ENCODE results near the gene NME7.
"Not testable (repeated sequence)": the region's sequence is repeated elsewhere in the genome, so short reads cannot be mapped to it uniquely, and the experiment has no call there.

The NME7 gene

DNA sequence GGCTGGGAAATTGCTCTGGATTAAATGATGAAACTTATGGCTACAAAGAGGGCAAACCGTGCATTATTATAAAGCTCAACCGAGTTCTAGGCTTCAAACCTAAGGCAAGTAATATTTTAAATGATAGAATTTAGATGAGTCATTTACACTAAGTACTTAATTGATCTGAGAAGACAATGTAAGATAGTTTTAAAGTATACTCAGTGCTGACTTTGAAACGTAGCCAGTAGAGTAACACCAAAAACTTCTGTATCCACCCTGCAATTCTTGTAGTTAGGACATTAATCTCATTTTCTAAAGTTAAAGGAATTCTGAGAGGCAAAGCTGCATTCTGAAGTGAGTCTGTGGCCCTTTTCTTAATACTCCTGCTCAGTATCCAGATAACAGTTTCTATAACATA lies 240.3 kb downstream of the NME7 start:
- DNase-seq = no peak

DNA sequence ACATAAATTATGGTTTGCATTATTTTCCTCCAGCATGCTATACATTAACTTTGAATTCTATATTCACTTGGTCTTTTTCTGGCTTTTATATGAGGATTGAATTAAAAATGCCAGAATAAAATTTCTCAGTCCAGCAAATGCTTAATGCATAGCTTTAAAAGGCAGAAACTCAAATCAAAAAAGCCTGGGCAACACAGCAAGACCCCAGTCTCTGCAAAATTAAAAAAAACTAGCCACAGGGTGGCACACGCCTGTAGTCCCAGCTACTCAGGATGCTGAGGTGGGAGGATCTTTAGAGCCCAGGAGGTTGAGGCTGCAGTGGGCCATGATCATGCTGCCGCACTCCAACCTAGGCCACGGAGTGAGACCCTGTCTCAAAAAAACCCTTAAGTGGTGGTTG lies 241.3 kb downstream of the NME7 start:
- DNase-seq = no peak

DNA sequence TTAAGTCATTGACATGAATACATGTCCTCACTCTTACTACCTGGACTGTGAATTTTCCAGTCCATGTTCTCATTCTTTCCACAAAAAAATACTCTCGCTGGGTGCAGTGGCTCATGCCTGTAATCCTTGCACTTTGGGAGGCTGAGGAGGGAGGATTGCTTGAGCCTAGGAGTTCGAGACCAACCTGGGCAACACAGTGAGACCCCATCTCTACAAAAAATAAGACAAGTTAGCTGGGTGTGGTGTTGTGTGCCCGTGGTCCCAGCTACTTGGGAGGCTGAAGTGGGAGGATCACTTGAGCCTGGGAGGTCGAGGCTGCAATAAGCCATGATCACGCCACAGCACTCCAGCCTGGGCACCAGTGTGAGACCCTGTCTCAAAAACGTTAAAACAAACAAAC lies 242.0 kb downstream of the NME7 start:
- DNase-seq = not testable (repeated sequence)

DNA sequence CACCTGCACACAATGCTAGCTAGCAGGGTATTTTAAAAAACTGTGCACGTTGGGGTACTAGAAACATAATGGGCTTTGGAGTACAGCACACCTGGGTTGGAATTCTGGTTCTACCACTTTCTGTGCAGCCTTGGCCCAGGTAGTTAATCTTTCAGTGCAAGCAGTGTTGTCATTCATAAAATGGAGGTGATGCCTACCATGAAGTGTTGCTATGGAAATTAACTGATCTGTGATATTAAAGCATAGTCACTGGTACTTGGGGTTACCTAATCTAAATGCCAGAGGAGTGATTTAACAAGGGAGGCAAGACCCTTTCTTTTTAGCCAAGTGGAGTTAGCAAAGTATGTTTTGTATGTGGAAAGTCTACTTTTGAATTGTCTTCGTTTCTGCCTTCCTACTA lies 243.1 kb downstream of the NME7 start:
- DNase-seq = no peak

DNA sequence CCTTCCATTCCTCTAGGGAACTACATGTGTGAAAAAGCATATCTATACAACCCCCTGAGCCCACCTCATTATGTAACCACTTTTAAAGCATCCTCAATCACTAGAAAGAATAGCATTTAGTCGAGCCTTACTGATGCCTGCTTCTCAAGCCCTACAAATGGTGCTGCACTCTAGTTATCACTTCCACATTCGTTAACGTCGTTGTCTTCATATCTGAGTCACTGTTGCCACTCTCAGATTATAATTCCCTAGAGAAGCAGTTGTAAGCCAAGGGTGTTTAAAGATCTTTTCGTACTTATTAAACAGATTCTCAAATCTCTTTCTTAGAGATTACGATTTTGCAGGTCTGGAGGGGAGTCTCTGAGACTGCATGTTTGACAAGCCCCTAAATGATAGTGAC lies 244.6 kb downstream of the NME7 start:
- DNase-seq = no peak

DNA sequence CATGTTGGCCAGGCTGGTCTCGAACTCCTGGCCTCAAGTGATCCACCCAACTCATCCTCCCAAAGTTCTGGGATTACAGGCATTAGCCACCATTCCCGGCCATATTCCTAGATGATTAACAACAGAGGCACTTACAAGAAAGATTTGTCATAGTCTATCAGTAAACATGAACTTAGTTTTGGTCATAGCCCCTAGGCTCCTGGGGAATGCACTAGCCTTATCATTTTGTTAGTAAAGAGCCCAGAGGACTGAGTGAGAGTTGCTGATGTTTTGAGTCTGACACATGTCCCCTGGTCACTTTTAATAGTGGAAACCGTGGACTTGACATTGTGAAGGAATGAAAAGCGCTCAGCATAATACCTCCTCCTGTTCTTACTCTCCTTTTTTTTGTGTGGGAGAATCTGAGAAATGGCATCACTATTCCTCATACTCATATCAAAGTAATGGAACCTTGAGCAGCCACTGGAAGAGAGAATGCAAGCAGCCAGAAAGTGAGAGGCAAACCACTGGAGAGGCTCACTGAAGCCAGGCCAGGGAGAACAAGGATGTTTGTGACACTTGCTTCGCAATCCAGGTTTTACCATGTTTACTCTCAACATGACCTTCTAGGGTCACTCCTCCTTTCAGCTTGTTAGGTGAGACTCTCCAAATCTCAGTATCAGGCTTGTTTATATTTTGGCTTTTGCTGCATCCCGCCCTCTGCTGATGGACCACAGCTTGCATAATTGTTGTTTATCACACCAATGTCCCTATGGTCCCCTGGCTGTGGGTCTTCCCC lies 246.3 kb downstream of the NME7 start:
- no peak for DNase-seq

DNA sequence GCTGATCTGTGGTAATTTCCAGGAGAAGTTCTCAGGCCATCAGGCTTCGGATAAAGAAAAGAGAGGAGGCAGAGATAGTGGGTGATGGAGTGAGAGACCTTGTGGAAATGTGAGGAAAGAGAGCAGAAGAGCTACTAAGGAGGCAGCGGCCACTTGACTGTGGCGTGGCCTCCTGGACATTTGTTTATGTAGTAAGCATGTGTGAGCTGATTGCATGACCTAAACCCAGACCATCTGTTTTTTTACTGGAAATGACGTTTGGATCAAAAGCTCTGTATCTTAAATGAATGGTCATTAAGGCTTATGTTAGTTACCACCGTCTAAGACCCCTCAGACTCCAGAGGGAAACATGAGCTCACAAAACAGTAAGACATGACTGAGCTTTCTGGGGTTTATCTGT lies 247.5 kb downstream of the NME7 start:
- no peak for DNase-seq

DNA sequence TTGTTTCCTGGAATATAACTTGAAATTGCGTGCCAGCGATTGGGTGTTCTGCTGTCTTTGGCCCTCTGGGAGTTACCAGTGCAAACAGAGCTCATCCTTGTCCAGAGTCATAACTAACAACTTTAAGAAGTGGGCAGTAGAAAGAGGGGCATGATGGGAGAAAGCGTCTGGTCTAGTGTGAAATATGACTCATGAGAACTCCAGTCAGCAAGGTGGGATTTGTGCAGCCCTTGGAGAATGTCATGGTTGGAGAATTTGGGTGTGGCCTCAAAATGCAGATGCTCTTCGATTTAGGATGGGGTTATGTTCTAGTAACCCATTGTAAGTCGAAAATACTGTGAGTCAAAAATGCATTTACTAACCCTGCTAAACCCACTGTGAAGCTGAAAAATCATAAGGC lies 248.2 kb downstream of the NME7 start:
- DNase-seq = no peak

DNA sequence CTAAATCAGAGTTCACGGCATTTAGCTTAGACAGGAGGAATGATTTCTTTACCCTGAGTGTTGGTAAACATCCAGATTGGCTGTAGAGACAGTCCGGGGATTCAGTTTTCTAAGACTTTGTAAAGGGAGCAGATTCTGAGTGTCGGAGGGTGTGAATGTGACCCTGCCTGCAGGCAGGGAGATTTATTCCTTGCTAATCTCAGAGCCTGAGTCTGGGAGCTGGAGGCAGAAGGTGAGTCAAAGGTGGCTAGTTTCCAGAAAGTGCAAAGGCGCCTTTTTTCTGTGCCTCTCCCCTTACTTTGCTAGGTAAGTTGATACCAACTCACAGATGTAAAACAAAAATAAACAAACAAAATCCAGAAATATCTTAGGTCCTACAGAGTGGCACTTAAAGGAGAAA lies 249.4 kb downstream of the NME7 start:
- no peak for DNase-seq

DNA sequence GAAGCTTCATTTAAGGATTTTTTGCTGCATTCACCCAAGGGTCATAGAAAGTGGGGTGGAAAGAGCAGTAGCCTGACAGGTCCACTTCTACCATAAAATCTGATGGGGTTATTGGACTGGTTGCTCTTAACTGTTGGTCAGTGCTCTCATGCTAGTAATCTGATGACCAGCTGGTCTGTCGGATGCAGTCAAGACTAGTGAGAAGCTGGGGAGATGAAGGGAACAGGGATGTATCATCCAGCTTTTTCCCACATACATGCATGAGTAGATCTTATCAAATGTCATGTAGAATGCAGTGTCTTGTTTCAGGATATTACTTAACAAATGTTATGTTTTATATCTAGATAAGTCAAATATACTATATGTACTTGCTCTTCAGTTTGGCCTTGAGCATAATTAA lies 250.0 kb downstream of the NME7 start:
- DNase-seq = no peak

DNA sequence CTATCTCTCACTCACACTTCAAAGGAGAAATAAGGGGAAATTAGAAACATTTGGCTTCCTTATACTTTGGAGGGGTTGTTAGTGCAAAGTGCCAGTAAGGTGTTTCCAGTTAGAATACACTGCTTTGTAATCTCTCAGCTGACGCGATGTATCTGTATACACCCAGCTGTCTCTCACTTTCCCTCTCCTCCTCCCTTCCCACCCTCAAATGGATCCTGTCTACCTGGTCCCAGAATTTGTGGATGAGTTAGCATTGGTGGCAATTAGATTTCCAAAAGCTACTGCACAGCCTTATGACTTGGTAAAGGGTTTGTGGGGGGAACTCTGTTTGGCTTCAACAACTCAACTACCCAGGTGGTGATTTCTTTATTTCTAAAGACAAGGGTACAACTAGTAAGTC lies 250.6 kb downstream of the NME7 start:
- DNase-seq = no peak

DNA sequence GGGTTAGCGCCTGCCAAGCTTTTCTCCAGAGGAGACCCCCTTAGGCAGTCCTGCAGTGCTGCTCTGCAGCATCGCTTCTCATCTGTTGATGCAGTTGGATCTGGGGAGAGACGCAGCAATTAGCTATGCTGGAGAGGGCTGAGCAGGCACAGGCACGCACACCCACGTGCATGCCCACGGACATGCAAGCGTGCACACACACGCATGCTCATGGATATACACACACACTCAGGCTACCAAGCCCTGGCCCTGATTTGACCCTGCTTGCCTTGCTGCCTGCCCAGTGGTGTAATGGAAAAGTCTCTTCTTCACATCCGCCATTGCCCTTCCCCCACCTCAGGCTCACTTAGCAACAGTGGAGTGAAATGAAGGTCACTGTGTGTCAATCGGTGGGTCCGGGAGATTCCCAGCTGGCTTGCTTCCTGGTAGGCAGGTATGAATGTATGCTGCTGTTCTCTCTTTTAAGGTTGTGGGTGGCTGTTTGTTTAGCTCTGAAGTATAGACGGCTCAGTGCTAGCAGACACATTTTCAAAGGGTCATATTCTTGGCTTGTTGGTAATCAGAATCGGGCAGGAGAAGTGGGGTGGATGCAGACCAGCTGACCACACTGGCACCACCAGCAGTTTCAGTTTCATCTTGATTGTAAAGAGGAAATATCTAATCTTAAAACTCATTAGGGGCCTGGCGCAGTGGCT lies 251.6 kb downstream of the NME7 start:
- DNase-seq = peak in 10 of 56 donors; percentile 14 to 64 (median 25)

DNA sequence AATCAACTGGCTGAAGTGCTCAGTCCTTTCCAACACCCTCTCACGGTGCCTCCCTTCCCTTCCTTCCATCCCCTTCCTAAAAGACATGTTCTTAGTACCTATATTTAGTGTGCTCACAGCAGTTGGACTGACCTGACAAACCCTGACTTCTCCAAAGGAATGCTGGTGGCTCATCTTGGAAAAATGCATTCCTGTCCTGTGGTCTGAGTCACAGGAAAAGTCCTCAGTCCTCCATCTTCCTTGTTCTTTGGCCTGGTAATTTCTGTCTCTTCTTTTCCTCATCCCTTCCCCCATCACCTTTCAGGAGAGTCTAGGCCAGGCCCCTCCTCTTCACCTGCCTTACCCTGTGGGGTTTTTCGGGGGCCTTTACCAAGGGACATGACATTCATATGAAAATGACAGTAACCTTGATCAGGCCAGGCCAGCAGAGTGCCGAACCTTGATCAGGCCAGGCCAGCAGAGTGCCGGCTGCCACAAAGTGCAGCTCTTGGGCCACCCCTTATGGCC lies 253.9 kb downstream of the NME7 start:
- DNase-seq = no peak

DNA sequence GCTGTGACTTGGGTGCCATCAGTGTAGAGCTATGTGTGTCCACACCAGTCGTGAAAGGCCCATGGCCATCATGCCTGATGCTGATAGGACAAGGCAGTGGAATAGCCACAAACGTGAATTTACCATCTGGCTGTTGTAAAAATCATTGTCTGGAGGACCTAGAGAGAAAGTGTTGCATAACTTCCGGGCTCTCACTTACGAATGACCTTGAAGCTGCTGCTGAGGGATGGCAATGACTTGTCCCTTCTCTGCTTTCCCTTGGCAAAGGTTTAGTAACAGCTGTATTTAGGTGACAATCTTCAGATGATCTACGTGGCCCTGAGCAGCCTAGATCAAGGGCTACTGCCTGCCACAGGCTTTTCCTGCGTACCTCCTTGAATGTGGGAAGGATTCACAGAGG lies 255.4 kb downstream of the NME7 start:
- DNase-seq = no peak

DNA sequence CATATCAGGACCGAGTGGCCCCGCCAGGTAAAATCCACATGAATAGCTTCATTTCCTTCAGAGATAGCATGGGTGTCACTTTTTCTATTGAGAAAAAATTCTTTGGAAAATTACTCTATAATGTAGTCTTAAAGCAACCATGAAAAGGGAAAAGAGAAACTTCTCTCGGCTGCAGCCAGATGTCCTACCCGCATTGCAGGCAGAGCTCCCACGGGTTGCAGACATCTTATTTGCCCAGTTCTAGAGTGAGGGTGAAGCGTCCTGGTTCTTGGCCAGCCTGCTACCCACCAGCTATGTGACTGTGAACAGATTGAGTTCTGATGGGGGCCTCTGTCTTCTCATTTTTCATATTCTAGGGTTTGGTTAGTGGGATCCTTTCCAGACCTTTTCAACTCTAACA lies 256.1 kb downstream of the NME7 start:
- DNase-seq = no peak

DNA sequence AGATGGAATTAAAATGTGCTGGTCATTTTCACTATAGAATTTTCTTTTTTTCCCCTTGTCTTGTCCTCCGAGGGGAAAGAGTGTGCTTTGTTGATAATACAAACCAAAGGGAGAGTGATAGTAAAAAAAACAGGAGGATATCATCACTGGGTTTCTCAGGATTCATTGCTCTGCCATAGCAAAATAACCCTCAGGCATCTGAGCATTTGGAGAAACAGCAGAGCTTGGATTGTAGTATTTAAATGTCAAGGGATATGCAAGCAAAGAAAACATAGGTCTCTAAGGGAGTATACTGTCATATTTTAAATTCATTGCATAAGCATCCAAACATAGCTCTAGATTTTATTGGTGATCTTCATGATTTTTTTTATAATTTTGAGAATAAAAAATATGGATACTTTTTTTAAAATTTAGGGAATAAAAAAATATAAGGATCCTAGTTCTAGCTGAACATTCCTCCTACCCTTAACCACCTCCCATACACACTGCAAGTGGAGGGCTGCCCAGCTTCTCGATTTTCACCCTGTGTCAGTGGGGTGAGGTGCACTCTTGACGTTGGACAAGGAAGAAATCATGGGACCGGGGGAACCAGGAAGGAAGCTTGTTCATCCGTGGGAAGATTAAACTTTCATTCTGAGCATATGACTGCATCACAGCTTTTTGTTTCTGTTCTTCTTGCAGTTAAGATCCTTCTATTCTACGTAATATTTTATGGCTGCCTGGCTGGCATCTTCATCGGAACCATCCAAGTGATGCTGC lies 256.7 kb downstream of the NME7 start:
- peak in 1 of 56 donors; percentile 14 for DNase-seq

DNA sequence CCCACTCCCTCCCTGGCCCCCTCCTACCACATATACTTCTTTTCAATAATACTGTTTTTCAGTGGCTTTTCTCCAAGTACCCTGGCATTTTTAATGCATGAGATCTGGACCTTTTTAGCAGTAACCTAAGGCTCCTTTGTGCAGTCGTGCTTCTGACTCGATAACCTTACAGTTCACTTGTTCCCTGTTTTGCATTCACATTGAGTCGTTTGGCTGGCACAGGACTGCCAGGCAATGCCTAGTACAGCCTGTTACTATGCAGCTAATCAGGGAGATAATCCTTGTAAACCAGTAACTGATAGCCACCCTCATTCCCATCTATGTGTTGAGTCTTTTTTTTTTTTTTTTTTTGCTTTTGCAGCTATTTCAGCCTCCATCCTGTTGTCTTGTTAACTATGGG lies 257.4 kb downstream of the NME7 start:
- DNase-seq = peak in 2 of 56 donors; percentile 24 to 38

DNA sequence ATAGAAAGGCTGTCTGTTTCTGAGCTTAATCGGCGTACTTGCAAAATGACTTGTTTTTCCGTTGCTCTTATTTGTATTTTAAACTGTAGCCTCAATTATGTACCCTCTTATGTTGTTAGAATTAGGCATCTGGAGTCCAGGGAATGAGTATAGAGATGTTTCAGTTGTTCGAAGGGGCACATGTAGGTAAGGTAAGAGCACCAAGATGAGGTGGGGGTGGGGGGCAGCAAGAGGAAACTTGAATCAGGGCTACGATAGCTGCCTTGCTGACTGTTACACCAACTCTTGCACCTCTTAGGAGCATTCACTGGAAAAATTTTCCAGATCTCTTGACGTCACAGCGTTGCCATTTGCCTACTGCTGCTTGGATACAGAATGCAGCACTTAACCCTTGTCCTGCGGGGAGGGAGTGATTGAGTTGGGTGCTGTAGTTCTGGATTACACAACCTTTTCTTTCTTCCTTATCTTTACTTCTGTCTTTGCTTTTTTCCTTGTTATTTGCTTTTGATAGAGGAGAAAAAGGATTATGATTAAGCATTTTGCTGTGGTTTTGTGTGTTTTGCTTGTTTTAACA lies 257.9 kb downstream of the NME7 start:
- peak in 35 of 56 donors; percentile 24 to 78 (median 48) for DNase-seq

DNA sequence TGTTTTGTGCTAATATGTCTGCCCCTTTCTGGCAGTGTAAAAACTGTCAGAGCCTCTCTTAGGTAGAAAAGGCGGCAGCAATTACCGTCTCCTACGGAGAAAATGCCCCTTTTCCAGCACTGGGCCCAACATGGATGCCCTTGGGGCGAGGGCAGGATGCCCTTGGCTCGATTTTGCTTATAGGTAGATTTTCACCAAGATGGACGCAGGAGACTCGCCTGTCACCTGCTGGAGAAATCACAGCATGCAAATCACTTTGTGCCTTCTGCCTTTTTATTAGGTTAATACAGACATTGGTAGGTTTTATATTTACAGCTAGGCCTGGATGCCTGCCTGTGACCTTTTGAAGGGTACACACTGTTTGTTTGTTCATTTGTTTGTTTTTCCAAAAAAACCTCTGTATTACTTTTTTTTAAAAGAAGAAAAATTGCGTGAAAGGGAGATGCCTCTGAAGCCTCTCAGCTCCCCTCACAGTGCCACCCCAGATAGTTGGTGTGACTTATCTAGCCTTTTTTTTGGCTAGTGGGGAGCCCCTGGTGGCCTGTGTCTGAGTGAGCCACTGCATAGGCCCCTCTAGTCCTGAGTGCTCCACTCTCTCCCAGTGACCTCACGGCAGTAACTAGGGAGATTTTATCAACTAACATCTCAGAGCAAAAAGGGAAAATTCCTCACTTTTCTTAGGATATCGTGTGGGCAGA lies 258.6 kb downstream of the NME7 start:
- peak in 22 of 56 donors; percentile 17 to 71 (median 41) for DNase-seq

DNA sequence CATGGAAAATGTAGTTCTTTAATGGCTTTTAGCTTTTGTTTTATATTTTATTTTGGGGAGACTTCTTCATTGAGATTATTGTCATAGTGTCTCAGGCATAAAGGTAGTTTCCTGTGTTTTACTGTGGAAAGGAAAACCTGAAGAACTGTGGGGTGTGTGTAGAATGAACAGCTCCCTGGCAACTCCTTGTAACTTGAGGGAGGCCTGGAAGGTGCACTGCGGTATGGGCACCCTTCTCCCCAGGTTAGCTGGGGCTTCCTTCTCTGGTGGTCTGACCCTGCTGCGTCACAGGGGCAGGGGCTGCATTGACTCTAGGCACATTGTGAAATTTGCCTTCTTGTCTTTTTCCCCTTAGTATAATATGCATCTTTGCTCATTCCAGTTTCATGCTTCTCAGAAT lies 259.4 kb downstream of the NME7 start:
- DNase-seq = no peak

DNA sequence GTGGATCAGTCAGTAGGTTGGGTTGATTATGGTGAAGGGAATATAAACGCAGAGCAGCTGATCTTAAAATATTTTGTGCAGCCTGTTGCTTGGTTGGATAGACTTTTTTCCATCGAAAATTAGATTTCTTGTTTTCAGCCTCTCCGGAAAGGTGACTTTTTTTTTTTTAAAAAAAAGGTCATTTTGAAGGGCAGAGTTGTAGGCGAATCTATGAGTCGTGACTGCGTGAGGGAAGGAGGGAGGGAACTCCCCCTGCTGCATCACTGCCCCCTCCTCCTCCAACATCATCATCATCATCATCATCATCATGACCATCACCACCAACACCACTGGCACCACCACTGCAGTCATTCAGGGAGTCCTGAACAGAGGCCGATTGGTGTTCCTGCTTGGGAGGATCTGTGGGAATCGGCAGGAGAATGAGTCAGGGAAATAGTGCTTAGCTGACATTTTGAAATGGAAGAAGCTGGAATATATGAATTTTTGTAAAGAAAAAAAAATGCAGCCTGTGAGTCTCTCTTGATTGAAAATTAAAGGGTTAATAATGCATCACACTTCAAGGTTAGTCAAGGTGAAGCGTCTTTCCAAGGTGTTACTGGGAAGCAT lies 259.9 kb downstream of the NME7 start:
- peak in 17 of 56 donors; percentile 21 to 65 (median 35) for DNase-seq
